Glutamatergic neuron (in vitro differentiated cells): ENCODE measurements around the gene ZFP91. TPM values are rescaled to one million over a fixed set of nuclear protein-coding genes. Genes with fewer than 3 reads are reported as not detected.

Experiments used
- DNase-seq: peaks from one replicate; pipeline ENCODE4 v3.0.0; 2022
- H3K27ac Mint-ChIP-seq: one replicate; pipeline ENCODE4 v1.8.0; 2020; ENCODE audit warnings: mild to moderate bottlenecking, mixed read lengths, inconsistent platforms; ENCODE audit not compliant: unreplicated experiment
- H3K27me3 Mint-ChIP-seq: one replicate; pipeline ENCODE4 v1.8.0; 2020; ENCODE audit warnings: mild to moderate bottlenecking, moderate library complexity, mixed read lengths, inconsistent platforms; ENCODE audit not compliant: unreplicated experiment
- H3K36me3 Mint-ChIP-seq: one replicate; pipeline ENCODE4 v1.8.0; 2020; ENCODE audit warnings: mild to moderate bottlenecking, mixed read lengths, inconsistent platforms; ENCODE audit not compliant: unreplicated experiment
- H3K4me1 Mint-ChIP-seq: one replicate; pipeline ENCODE4 v1.8.0; 2020; ENCODE audit warnings: mild to moderate bottlenecking, low read depth, mixed read lengths, inconsistent platforms; ENCODE audit not compliant: unreplicated experiment
- H3K4me3 Mint-ChIP-seq: one replicate; pipeline ENCODE4 v1.8.0; 2020; ENCODE audit warnings: mild to moderate bottlenecking, mixed read lengths, inconsistent platforms; ENCODE audit not compliant: unreplicated experiment
- H3K9me3 Mint-ChIP-seq: one replicate; pipeline ENCODE4 v1.8.0; 2020; ENCODE audit warnings: mild to moderate bottlenecking, moderate library complexity, mixed read lengths, inconsistent platforms; ENCODE audit not compliant: unreplicated experiment
- total RNA-seq: library from RNA; stranded (reverse); fragmentation: NEBNext Ultra II Directional; extraction: Animal tissue kit (Norgen Biotek cat#: 25700); gene quantifications from one replicate; pipeline ENCODE4 v1.2.1, GENCODE V29; 2021; ENCODE audit not compliant: unreplicated experiment
- TF ChIP-seq, protein P1 (sequence below): fragments of 200-600 bp; sonication (generic); IDR thresholded peaks from one replicate; pipeline ENCODE4 v1.5.0; 2021; ENCODE audit not compliant: partially characterized antibody, unreplicated experiment

ZFP91 gene
- total RNA-seq, 1 donor from 2014 or later: 44.3 TPM

DNA sequence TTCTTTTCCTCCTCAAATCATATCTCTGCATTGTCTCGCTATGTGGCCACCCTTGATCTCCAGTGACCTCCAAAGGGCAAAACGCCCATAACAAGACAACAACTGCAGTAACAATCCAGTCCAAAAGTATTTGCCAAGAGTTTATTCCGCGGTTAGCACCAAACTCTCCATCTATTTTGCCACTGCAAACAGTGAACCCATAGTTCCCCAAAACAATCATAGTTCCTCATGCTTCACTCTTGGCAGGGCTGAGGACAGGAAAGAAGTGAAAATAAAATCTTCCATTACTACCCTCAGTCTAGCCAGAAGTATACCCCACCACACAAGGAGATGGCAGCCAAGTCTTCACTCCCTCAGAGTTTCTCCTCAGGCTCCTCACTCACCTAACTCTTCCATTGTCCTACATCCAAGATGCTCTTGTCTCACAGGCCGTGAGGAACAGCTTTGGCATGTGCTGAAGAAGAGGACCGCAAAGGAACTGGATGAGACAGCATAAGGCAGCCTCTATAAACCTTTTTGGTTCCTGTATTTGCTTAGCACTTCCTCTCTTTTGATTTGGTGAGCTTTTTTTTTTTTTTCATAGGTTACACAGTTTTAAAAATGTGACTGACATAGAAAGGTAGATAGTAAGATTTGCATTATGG is 3.4 kb upstream of the ZFP91 start, which contains the start of gene LPXN:
LPXN (minus strand) TSS at position 480 of the 644 bp plus-strand sequence; CDS start at position 396, 84 bp downstream.
- TF ChIP-seq, protein P1, sequence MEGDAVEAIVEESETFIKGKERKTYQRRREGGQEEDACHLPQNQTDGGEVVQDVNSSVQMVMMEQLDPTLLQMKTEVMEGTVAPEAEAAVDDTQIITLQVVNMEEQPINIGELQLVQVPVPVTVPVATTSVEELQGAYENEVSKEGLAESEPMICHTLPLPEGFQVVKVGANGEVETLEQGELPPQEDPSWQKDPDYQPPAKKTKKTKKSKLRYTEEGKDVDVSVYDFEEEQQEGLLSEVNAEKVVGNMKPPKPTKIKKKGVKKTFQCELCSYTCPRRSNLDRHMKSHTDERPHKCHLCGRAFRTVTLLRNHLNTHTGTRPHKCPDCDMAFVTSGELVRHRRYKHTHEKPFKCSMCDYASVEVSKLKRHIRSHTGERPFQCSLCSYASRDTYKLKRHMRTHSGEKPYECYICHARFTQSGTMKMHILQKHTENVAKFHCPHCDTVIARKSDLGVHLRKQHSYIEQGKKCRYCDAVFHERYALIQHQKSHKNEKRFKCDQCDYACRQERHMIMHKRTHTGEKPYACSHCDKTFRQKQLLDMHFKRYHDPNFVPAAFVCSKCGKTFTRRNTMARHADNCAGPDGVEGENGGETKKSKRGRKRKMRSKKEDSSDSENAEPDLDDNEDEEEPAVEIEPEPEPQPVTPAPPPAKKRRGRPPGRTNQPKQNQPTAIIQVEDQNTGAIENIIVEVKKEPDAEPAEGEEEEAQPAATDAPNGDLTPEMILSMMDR: no peak
- peaks cover 6% of the 10 kb centered on the region for H3K4me1 Mint-ChIP-seq
- H3K27ac Mint-ChIP-seq: no peak within 1 kb of the TSS
- peaks cover 22% of the 10 kb centered on the region for H3K27me3 Mint-ChIP-seq
- H3K36me3 Mint-ChIP-seq: no peaks in the 10 kb centered on the region
- DNase-seq: no peak
- H3K9me3 Mint-ChIP-seq: peaks cover 20% of the 10 kb centered on the region
- peak within 1 kb of the TSS; percentile 20 for H3K4me3 Mint-ChIP-seq

- peak overlapping the region; percentile 89 for H3K4me3 Mint-ChIP-seq
- H3K27me3 Mint-ChIP-seq: peaks cover 22% of the 10 kb centered on the region
- peaks cover 13% of the 10 kb centered on the region for H3K4me1 Mint-ChIP-seq
- H3K27ac Mint-ChIP-seq: peak overlapping the region; percentile 100
- H3K36me3 Mint-ChIP-seq: no peaks in the 10 kb centered on the region
- H3K9me3 Mint-ChIP-seq: peaks cover 20% of the 10 kb centered on the region
- DNase-seq: no peak
- TF ChIP-seq, protein P1: no peak
These were observed 1.9 kb upstream of the ZFP91 start for GRCh38 chr11:58576887-58577471.

DNA sequence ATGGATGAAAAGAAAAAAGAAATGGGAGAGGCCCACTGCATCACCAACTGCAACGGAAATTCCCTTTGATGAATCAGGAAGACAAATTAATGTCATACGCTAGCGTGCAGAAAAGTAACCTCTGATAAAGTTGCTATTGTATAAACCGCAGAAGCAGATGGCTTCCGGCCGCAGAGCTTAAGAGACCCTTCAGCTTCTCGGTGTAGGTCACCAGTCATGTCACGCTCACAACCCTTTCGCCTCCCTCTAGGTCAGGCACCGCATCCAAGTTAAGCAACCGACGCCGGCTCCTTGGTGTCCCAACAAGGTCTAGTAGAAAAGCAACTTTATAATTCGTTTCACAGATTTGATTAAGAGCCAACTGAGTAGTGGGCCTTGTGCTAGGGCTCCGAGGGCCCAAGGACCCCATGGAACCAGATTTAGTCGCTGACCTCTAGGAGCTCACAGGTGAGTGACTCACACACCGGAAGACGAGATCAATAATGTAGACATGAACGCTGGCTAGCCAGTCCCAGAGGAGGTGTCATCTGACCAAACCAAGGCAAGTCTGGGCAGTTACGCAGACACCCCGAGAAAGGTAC is 1.2 kb upstream of the ZFP91 start:
- no peaks in the 10 kb centered on the region for H3K36me3 Mint-ChIP-seq
- H3K27ac Mint-ChIP-seq: peak overlapping the region; percentile 100
- H3K27me3 Mint-ChIP-seq: peaks cover 22% of the 10 kb centered on the region
- peak; percentile 41 for DNase-seq
- peaks cover 13% of the 10 kb centered on the region for H3K4me1 Mint-ChIP-seq
- H3K9me3 Mint-ChIP-seq: peaks cover 20% of the 10 kb centered on the region
- H3K4me3 Mint-ChIP-seq: peak overlapping the region; percentile 89
- TF ChIP-seq, protein P1: no peak

DNA sequence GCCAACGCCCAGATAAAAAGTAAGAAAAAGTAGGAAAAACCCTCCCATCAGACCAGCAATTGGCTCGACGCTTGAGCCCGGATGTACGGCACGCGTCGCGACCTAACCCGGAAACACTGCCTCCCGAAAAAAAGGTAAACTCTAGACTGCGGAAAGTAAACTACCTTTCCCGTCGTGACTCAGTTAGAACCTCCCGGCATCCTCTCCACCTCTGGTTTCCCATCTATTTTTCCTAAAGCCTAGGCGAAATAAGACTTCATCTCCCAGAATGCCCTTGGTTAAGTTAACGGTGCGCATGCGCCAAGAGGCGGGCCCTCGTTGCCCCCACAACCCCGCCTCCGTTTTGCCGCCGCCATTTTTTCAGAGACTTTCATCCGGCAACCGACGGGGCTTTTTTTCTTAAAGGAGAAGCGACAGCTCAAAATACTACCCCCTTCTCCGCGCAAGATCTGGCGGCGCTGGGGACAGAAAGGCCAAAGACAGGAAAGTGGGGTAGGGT is 678 bp upstream of the ZFP91 start:
- peak overlapping the region; percentile 89 for H3K4me3 Mint-ChIP-seq
- H3K4me1 Mint-ChIP-seq: peaks cover 13% of the 10 kb centered on the region
- DNase-seq: peak; percentile 94
- peak overlapping the region; percentile 100 for H3K27ac Mint-ChIP-seq
- no peaks in the 10 kb centered on the region for H3K36me3 Mint-ChIP-seq
- H3K9me3 Mint-ChIP-seq: peaks cover 20% of the 10 kb centered on the region
- H3K27me3 Mint-ChIP-seq: peaks cover 22% of the 10 kb centered on the region
- TF ChIP-seq, protein P1: no peak
